Esophagus muscularis mucosa (tissue), 4 donors: ENCODE measurements around the gene KIF15. TPM values are rescaled to one million over a fixed set of nuclear protein-coding genes. Genes with fewer than 3 reads are reported as not detected.

Source experiments
- DNase-seq: peaks from one replicate; pipeline ENCODE4 v3.0.0-alpha.2; 2017; ENCODE audit errors: extremely low spot score
- H3K27ac ChIP-seq, 4 donors: fragments of 200-600 bp; sonication (generic); replicated peaks in 1 of 4; 1 replicate in 3 of 4; 2 replicates in 1 of 4; pipeline ENCODE4 v1.5.1; 2016 to 2019; ENCODE audit warnings: mild to moderate bottlenecking in 1 of 4
- H3K27me3 ChIP-seq, 4 donors: fragments of 200-600 bp; sonication (generic); one replicate each; pipeline versions ENCODE4 v1.5.1 to v1.6.0; 2016 to 2019
- H3K36me3 ChIP-seq, 4 donors: fragments of 200-600 bp; sonication (generic); one replicate each; pipeline ENCODE4 v1.5.1; 2016 to 2019
- H3K4me1 ChIP-seq, 4 donors: fragments of 200-600 bp; sonication (generic); one replicate each; pipeline ENCODE4 v1.5.1; 2016 to 2019
- H3K4me3 ChIP-seq, 4 donors: fragments of 200-600 bp; sonication (generic); 1 replicate in 2 of 4; 2 replicates in 2 of 4; pipeline ENCODE4 v1.5.1; 2016 to 2019; ENCODE audit warnings: mild to moderate bottlenecking in 4 of 4, moderate library complexity in 1 of 4
- H3K9me3 ChIP-seq, 4 donors: fragments of 200-600 bp; sonication (generic); 1 replicate in 3 of 4; 2 replicates in 1 of 4; pipeline ENCODE4 v1.5.1; 2016 to 2019
- CTCF ChIP-seq, 3 experiments: fragments of 200-600 bp in 2 of 3; fragments of 450-650 bp in 1 of 3; sonication (generic) in 2 of 3; IDR thresholded peaks; one replicate each; pipeline ENCODE4 v1.5.1; 2017 to 2019; ENCODE audit warnings: antibody characterized with exemption in 3 of 3, mild to moderate bottlenecking in 2 of 3, moderate library complexity in 1 of 3
- EP300 ChIP-seq: sonication (generic); formaldehyde crosslinking; IDR thresholded peaks from one replicate; pipeline ENCODE4 v1.6.1; 2017; ENCODE audit warnings: antibody characterized with exemption
- POLR2A ChIP-seq: fragments of 450-650 bp; IDR thresholded peaks from one replicate; pipeline ENCODE4 v1.6.1; 2017; ENCODE audit warnings: antibody characterized with exemption, moderate library complexity, mild to moderate bottlenecking, low read depth
- POLR2AphosphoS5 ChIP-seq, 2 donors: sonication (generic); formaldehyde crosslinking; IDR thresholded peaks; one replicate each; pipeline ENCODE4 v1.6.1; 2017; ENCODE audit warnings: antibody characterized with exemption in 2 of 2
- WGBS: methylation state at CpG from one replicate; pipeline ENCODE4 v1.1.5; 2018; 5-methylcytosine and 5-hydroxymethylcytosine counted together
- intact Hi-C: fragments of 100-400 bp; cut with DNase I; formaldehyde crosslinking; loops from one replicate; pipeline ENCODE4 v1.15.1; 2023
- total RNA-seq, 4 donors: library from RNA; depleted of rRNA; stranded (reverse); fragments of >200 nt; gene quantifications; one replicate each; pipeline versions ENCODE4 v1.1.0 to v1.2.1, GENCODE V29; 2016

The KIF15 gene
- total RNA-seq, 4 donors from 2014 or later: 0.26 to 1.2 (median 0.54) TPM

GRCh38 chr3:44832032-44832431, 70.4 kb downstream of the KIF15 start:
- H3K36me3 ChIP-seq: no peaks in the 10 kb centered on the region
- TF ChIP-seq POLR2AphosphoS5 (IDR thresholded peaks at IDR 0.05): no peak
- DNase-seq: no peak
- no peak overlapping the region for H3K27ac ChIP-seq
- H3K4me3 ChIP-seq: no peak overlapping the region
- no peaks in the 10 kb centered on the region for H3K4me1 ChIP-seq
- WGBS: 95% methylated on average over 1 of the region's 1 CpG
- intact Hi-C loops: no loop called here
- H3K27me3 ChIP-seq: no peaks in the 10 kb centered on the region
- no peaks in the 10 kb centered on the region for H3K9me3 ChIP-seq

- intact Hi-C loops: no loop called here
- Histone ChIP-seq H3K27me3 (no peaks in the 10 kb centered on the region), H3K36me3 (no peaks in the 10 kb centered on the region), H3K27ac (no peak overlapping the region), H3K4me3 (no peak overlapping the region), H3K4me1 (no peaks in the 10 kb centered on the region), H3K9me3 (no peaks in the 10 kb centered on the region)
- no peak for TF ChIP-seq POLR2A
- no peak for TF ChIP-seq POLR2AphosphoS5 (IDR thresholded peaks at IDR 0.05)
- no peak for TF ChIP-seq EP300
- no peak for TF ChIP-seq CTCF (IDR thresholded peaks at IDR 0.05)
- WGBS: 96% methylated on average over 2 of the region's 2 CpGs
- DNase-seq: no peak
Observed at GRCh38 chr3:44832965-44833364, 71.4 kb downstream of the KIF15 start.

GRCh38 chr3:44833394-44833793, 71.8 kb downstream of the KIF15 start:
- no peak for DNase-seq
- Histone ChIP-seq H3K9me3 (no peaks in the 10 kb centered on the region), H3K27ac (no peak overlapping the region), H3K36me3 (peaks cover 0 to 2% (median 0%) of the 10 kb centered on the region in 4 donors), H3K27me3 (no peaks in the 10 kb centered on the region), H3K4me3 (no peak overlapping the region), H3K4me1 (no peaks in the 10 kb centered on the region)
- no peak for TF ChIP-seq POLR2AphosphoS5 (IDR thresholded peaks at IDR 0.05)
- no peak for TF ChIP-seq POLR2A
- TF ChIP-seq EP300: no peak
- TF ChIP-seq CTCF (IDR thresholded peaks at IDR 0.05): no peak
- WGBS: 88% methylated on average over 7 of the region's 7 CpGs
- intact Hi-C loops: no loop called here

GRCh38 chr3:44835684-44836083, 74.1 kb downstream of the KIF15 start:
- Histone ChIP-seq H3K9me3 (no peaks in the 10 kb centered on the region), H3K36me3 (peaks cover 0 to 3% (median 0%) of the 10 kb centered on the region in 4 donors), H3K27ac (no peak overlapping the region), H3K27me3 (no peaks in the 10 kb centered on the region), H3K4me1 (no peaks in the 10 kb centered on the region), H3K4me3 (no peak overlapping the region)
- DNase-seq: no peak
- intact Hi-C loops: no loop called here
- TF ChIP-seq EP300: no peak
- no peak for TF ChIP-seq POLR2A
- no peak for TF ChIP-seq POLR2AphosphoS5 (IDR thresholded peaks at IDR 0.05)
- WGBS: 97% methylated on average over 3 of the region's 3 CpGs

GRCh38 chr3:44842376-44842775, 80.8 kb downstream of the KIF15 start:
- 88% methylated on average over 2 of the region's 2 CpGs for WGBS
- intact Hi-C loops: no loop called here
- no peak for TF ChIP-seq CTCF (IDR thresholded peaks at IDR 0.05)

More at GRCh38 chr3:44842376-44842775, 80.8 kb downstream of the KIF15 start:
- H3K27ac ChIP-seq: no peak overlapping the region
- H3K27me3 ChIP-seq: no peaks in the 10 kb centered on the region
- no peak for DNase-seq
- H3K9me3 ChIP-seq: no peaks in the 10 kb centered on the region
- peaks cover 7 to 18% (median 16%) of the 10 kb centered on the region in 4 donors for H3K4me1 ChIP-seq
- no peak overlapping the region for H3K4me3 ChIP-seq
- peaks cover 0 to 3% (median 0%) of the 10 kb centered on the region in 4 donors for H3K36me3 ChIP-seq
